ENCODE results near the gene NCKAP5. TPM values are rescaled to one million over a fixed set of nuclear protein-coding genes. Genes with fewer than 3 reads are reported as not detected.

The NCKAP5 gene
- total RNA-seq, 5 donors from 2014 or later (not counting 1 experiment from before 2014, with no cell fraction given), result 0.06 TPM; not detected in 4

DNA sequence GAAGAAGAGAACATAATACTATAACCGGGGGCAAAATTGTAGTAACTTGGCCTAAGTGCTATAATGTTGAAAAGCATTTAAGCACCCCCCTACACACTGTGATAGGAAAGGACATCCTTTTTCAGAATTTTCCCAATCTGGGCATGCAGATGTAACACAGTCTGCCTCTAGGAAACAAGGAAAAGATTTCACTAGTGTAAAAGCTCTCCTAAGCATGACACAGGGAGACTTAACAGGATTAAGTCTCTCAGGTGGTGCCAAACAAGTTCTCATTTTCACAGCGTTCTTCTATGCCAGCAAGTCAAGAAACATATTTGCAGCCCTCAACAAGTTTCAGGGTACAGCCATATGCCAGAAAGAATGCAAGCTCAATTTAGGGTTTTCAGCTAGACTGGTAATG, 53.0 kb downstream of the NCKAP5 start:
- H3K27ac ChIP-seq (ENCODE audit: low read length), result no peak overlapping the region
- ATAC-seq (replicated peaks in 1 of 4) (no peak), DNase-seq (no peak)
- no peak overlapping the region for H3K27ac Mint-ChIP-seq
- H3K9me3 Mint-ChIP-seq, result no peaks in the 10 kb centered on the region
- no peaks in the 10 kb centered on the region for H3K9me3 ChIP-seq
- no peaks in the 10 kb centered on the region for H3K27me3 ChIP-seq (replicated peaks in 1 of 2; ENCODE audit: control insufficient read depth in 2 of 2, extremely low read depth in 1 of 2, insufficient read depth in 2 of 2, low read length in 1 of 2)
- ChIA-PET POLR2A (no interaction called here), CTCF (no interaction called here)
- no peak overlapping the region for H3K4me3 ChIP-seq (ENCODE audit: control insufficient read depth in 1 of 2, extremely low read depth in 1 of 2, low read length in 1 of 2)
- peaks cover 0 to 11% of the 10 kb centered on the region in 2 donors for H3K27me3 Mint-ChIP-seq
- no peaks in the 10 kb centered on the region for H3K36me3 Mint-ChIP-seq
- 89% methylated on average over 1 of the region's 2 CpGs for WGBS (ENCODE audit: insufficient coverage)
- H3K4me1 ChIP-seq (ENCODE audit: control insufficient read depth in 1 of 2, extremely low read depth in 1 of 2, insufficient read depth in 2 of 2, low read length in 2 of 2), result no peaks in the 10 kb centered on the region
- H3K4me1 Mint-ChIP-seq, result no peaks in the 10 kb centered on the region
- no peak overlapping the region for H3K4me3 Mint-ChIP-seq
- H3K36me3 ChIP-seq (ENCODE audit: control insufficient read depth in 2 of 2, extremely low read depth in 1 of 2, insufficient read depth in 1 of 2, low read length in 1 of 2), result no peaks in the 10 kb centered on the region

DNA sequence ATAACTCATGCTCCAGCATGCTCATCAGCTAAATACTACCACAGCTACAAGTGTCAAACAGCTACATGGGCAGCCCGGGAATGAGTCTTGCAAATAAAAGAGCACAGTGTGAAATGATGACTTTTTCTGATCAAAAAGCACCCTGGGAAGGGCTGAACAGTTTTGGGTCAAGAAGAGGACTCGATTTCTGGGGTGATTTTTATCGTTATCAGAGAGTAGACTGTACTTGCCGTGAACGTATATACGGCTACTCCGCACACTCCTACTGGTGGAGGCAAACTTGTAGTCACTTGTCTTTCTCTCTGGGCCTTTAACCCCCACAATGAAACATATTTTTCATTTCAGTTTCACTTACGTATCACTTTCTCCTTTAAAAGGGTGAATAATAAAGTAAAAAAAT, 54.4 kb downstream of the NCKAP5 start:
- DNase-seq (no peak), ATAC-seq (replicated peaks in 1 of 4) (no peak)
- Histone ChIP-seq H3K4me1 (ENCODE audit: control insufficient read depth in 1 of 2, extremely low read depth in 1 of 2, insufficient read depth in 2 of 2, low read length in 2 of 2) (no peaks in the 10 kb centered on the region), H3K4me3 (ENCODE audit: control insufficient read depth in 1 of 2, extremely low read depth in 1 of 2, low read length in 1 of 2) (no peak overlapping the region), H3K27ac (ENCODE audit: low read length) (no peak overlapping the region), H3K36me3 (ENCODE audit: control insufficient read depth in 2 of 2, extremely low read depth in 1 of 2, insufficient read depth in 1 of 2, low read length in 1 of 2) (no peaks in the 10 kb centered on the region), H3K27me3 (replicated peaks in 1 of 2; ENCODE audit: control insufficient read depth in 2 of 2, extremely low read depth in 1 of 2, insufficient read depth in 2 of 2, low read length in 1 of 2) (no peaks in the 10 kb centered on the region), H3K9me3 (no peaks in the 10 kb centered on the region)
- H3K9me3 Mint-ChIP-seq, result peaks cover 0 to 4% (median 0%) of the 10 kb centered on the region in 3 donors
- no peak overlapping the region for H3K27ac Mint-ChIP-seq
- H3K36me3 Mint-ChIP-seq, result no peaks in the 10 kb centered on the region
- H3K27me3 Mint-ChIP-seq, result peaks cover 0 to 11% of the 10 kb centered on the region in 2 donors
- ChIA-PET POLR2A (no interaction called here), CTCF (no interaction called here)
- H3K4me3 Mint-ChIP-seq, result no peak overlapping the region
- no peaks in the 10 kb centered on the region for H3K4me1 Mint-ChIP-seq
- WGBS (ENCODE audit: insufficient coverage), result 80% methylated on average over 1 of the region's 8 CpGs

- H3K27me3 ChIP-seq (replicated peaks in 1 of 2; ENCODE audit: control insufficient read depth in 2 of 2, extremely low read depth in 1 of 2, insufficient read depth in 2 of 2, low read length in 1 of 2), result no peaks in the 10 kb centered on the region
- H3K27ac Mint-ChIP-seq, result no peak overlapping the region
- H3K27ac ChIP-seq (ENCODE audit: low read length), result no peak overlapping the region
- peaks cover 0 to 8% (median 0%) of the 10 kb centered on the region in 3 donors for H3K9me3 Mint-ChIP-seq
- no peaks in the 10 kb centered on the region for H3K36me3 ChIP-seq (ENCODE audit: control insufficient read depth in 2 of 2, extremely low read depth in 1 of 2, insufficient read depth in 1 of 2, low read length in 1 of 2)
- no CpG with 5 or more reads among the region's 4 CpGs for whole genome bisulfite sequencing (ENCODE audit: insufficient coverage)
- no peaks in the 10 kb centered on the region for H3K9me3 ChIP-seq
- no peak overlapping the region for H3K4me3 Mint-ChIP-seq
- ChIA-PET POLR2A (no interaction called here), CTCF (no interaction called here)
- no peaks in the 10 kb centered on the region for H3K36me3 Mint-ChIP-seq
- ATAC-seq (replicated peaks in 1 of 4), result no peak
- peaks cover 0 to 11% of the 10 kb centered on the region in 2 donors for H3K27me3 Mint-ChIP-seq
- no peaks in the 10 kb centered on the region for H3K4me1 Mint-ChIP-seq
- no peak overlapping the region for H3K4me3 ChIP-seq (ENCODE audit: control insufficient read depth in 1 of 2, extremely low read depth in 1 of 2, low read length in 1 of 2)
- no peak for DNase-seq
- H3K4me1 ChIP-seq (ENCODE audit: control insufficient read depth in 1 of 2, extremely low read depth in 1 of 2, insufficient read depth in 2 of 2, low read length in 2 of 2), result no peaks in the 10 kb centered on the region
Measured at GRCh38 chr2:133512121-133512520, 56.1 kb downstream of the NCKAP5 start.

- H3K4me1 Mint-ChIP-seq, result no peaks in the 10 kb centered on the region
- no peaks in the 10 kb centered on the region for H3K36me3 ChIP-seq (ENCODE audit: control insufficient read depth in 2 of 2, extremely low read depth in 1 of 2, insufficient read depth in 1 of 2, low read length in 1 of 2)
- no peaks in the 10 kb centered on the region for H3K4me1 ChIP-seq (ENCODE audit: control insufficient read depth in 1 of 2, extremely low read depth in 1 of 2, insufficient read depth in 2 of 2, low read length in 2 of 2)
- no peak overlapping the region for H3K4me3 Mint-ChIP-seq
- CTCF ChIA-PET, result no interaction called here
- no peak overlapping the region for H3K4me3 ChIP-seq (ENCODE audit: control insufficient read depth in 1 of 2, extremely low read depth in 1 of 2, low read length in 1 of 2)
- WGBS (ENCODE audit: insufficient coverage), result no CpG with 5 or more reads among the region's 1 CpG
- H3K27me3 ChIP-seq (replicated peaks in 1 of 2; ENCODE audit: control insufficient read depth in 2 of 2, extremely low read depth in 1 of 2, insufficient read depth in 2 of 2, low read length in 1 of 2), result no peaks in the 10 kb centered on the region
- POLR2A ChIA-PET, result no interaction called here
- ATAC-seq (replicated peaks in 1 of 4) (no peak), DNase-seq (no peak)
- H3K9me3 Mint-ChIP-seq, result peaks cover 0 to 8% (median 0%) of the 10 kb centered on the region in 3 donors
- H3K27ac ChIP-seq (ENCODE audit: low read length), result no peak overlapping the region
- H3K36me3 Mint-ChIP-seq, result no peaks in the 10 kb centered on the region
- H3K27ac Mint-ChIP-seq, result no peak overlapping the region
- H3K9me3 ChIP-seq, result no peaks in the 10 kb centered on the region
- H3K27me3 Mint-ChIP-seq, result peaks cover 0 to 11% of the 10 kb centered on the region in 2 donors
Measured at GRCh38 chr2:133511679-133512078, 56.6 kb downstream of the NCKAP5 start.

- Mint-ChIP-seq H3K4me1 (no peaks in the 10 kb centered on the region), H3K27ac (no peak overlapping the region), H3K9me3 (peaks cover 0 to 8% (median 0%) of the 10 kb centered on the region in 3 donors), H3K4me3 (no peak overlapping the region), H3K27me3 (peaks cover 0 to 4% of the 10 kb centered on the region in 2 donors), H3K36me3 (no peaks in the 10 kb centered on the region)
- Histone ChIP-seq H3K27me3 (replicated peaks in 1 of 2; ENCODE audit: control insufficient read depth in 2 of 2, extremely low read depth in 1 of 2, insufficient read depth in 2 of 2, low read length in 1 of 2) (no peaks in the 10 kb centered on the region), H3K9me3 (no peaks in the 10 kb centered on the region), H3K36me3 (ENCODE audit: control insufficient read depth in 2 of 2, extremely low read depth in 1 of 2, insufficient read depth in 1 of 2, low read length in 1 of 2) (no peaks in the 10 kb centered on the region), H3K27ac (ENCODE audit: low read length) (no peak overlapping the region), H3K4me1 (ENCODE audit: control insufficient read depth in 1 of 2, extremely low read depth in 1 of 2, insufficient read depth in 2 of 2, low read length in 2 of 2) (no peaks in the 10 kb centered on the region), H3K4me3 (ENCODE audit: control insufficient read depth in 1 of 2, extremely low read depth in 1 of 2, low read length in 1 of 2) (no peak overlapping the region)
- 86% methylated on average over 6 of the region's 6 CpGs for WGBS (ENCODE audit: insufficient coverage)
- POLR2A ChIA-PET, result no interaction called here
- ATAC-seq (replicated peaks in 1 of 4) (no peak), DNase-seq (no peak)
- CTCF ChIA-PET, result no interaction called here
Measured at GRCh38 chr2:133509777-133510176, 58.5 kb downstream of the NCKAP5 start.

GRCh38 chr2:133508546-133509165, 59.6 kb downstream of the NCKAP5 start:
- Mint-ChIP-seq H3K27ac (no peak overlapping the region), H3K36me3 (no peaks in the 10 kb centered on the region), H3K4me1 (no peaks in the 10 kb centered on the region), H3K4me3 (no peak overlapping the region), H3K27me3 (peaks cover 0 to 4% of the 10 kb centered on the region in 2 donors), H3K9me3 (peaks cover 0 to 8% (median 0%) of the 10 kb centered on the region in 3 donors)
- Histone ChIP-seq H3K36me3 (ENCODE audit: control insufficient read depth in 2 of 2, extremely low read depth in 1 of 2, insufficient read depth in 1 of 2, low read length in 1 of 2) (no peaks in the 10 kb centered on the region), H3K27me3 (replicated peaks in 1 of 2; ENCODE audit: control insufficient read depth in 2 of 2, extremely low read depth in 1 of 2, insufficient read depth in 2 of 2, low read length in 1 of 2) (no peaks in the 10 kb centered on the region), H3K9me3 (no peaks in the 10 kb centered on the region), H3K4me1 (ENCODE audit: control insufficient read depth in 1 of 2, extremely low read depth in 1 of 2, insufficient read depth in 2 of 2, low read length in 2 of 2) (no peaks in the 10 kb centered on the region), H3K4me3 (ENCODE audit: control insufficient read depth in 1 of 2, extremely low read depth in 1 of 2, low read length in 1 of 2) (no peak overlapping the region), H3K27ac (ENCODE audit: low read length) (no peak overlapping the region)
- POLR2A ChIA-PET, result no interaction called here
- 71% methylated on average over 7 of the region's 7 CpGs for WGBS (ENCODE audit: insufficient coverage)
- DNase-seq, result no peak
- CTCF ChIA-PET, result no interaction called here
- ATAC-seq (replicated peaks in 1 of 4), result no peak

- H3K4me1 ChIP-seq (ENCODE audit: control insufficient read depth in 1 of 2, extremely low read depth in 1 of 2, insufficient read depth in 2 of 2, low read length in 2 of 2), result no peaks in the 10 kb centered on the region
- Mint-ChIP-seq H3K4me3 (no peak overlapping the region), H3K36me3 (no peaks in the 10 kb centered on the region), H3K27ac (no peak overlapping the region), H3K9me3 (peaks cover 0 to 10% (median 0%) of the 10 kb centered on the region in 3 donors), H3K4me1 (no peaks in the 10 kb centered on the region), H3K27me3 (peaks cover 0 to 2% of the 10 kb centered on the region in 2 donors)
- ATAC-seq (replicated peaks in 1 of 4) (no peak), DNase-seq (no peak)
- H3K36me3 ChIP-seq (ENCODE audit: control insufficient read depth in 2 of 2, extremely low read depth in 1 of 2, insufficient read depth in 1 of 2, low read length in 1 of 2), result no peaks in the 10 kb centered on the region
- WGBS (ENCODE audit: insufficient coverage), result 70% methylated on average over 5 of the region's 6 CpGs
- no peak overlapping the region for H3K4me3 ChIP-seq (ENCODE audit: control insufficient read depth in 1 of 2, extremely low read depth in 1 of 2, low read length in 1 of 2)
- ChIA-PET POLR2A (no interaction called here), CTCF (no interaction called here)
- H3K27me3 ChIP-seq (replicated peaks in 1 of 2; ENCODE audit: control insufficient read depth in 2 of 2, extremely low read depth in 1 of 2, insufficient read depth in 2 of 2, low read length in 1 of 2), result no peaks in the 10 kb centered on the region
- H3K9me3 ChIP-seq, result no peaks in the 10 kb centered on the region
- H3K27ac ChIP-seq (ENCODE audit: low read length), result no peak overlapping the region
Measured at GRCh38 chr2:133506996-133507395, 61.3 kb downstream of the NCKAP5 start.

Measured in T-cell (primary cell).